Measurements from ENCODE around the gene CRYBG2. TPM values are rescaled to one million over a fixed set of nuclear protein-coding genes. Genes with fewer than 3 reads are reported as not detected.

The CRYBG2 gene
- polyA plus RNA-seq, 3 donors: 0.52 TPM; not detected in 2

- 28% methylated on average over 8 of the region's 10 CpGs for WGBS (ENCODE audit: insufficient coverage)
- Histone ChIP-seq H3K9ac (ENCODE audit: insufficient read depth, low read length, poor library complexity, severe bottlenecking) (no peak overlapping the region), H3K4me2 (replicated peaks; ENCODE audit: extremely low read depth, low read length, poor library complexity, severe bottlenecking) (no peak overlapping the region), H3K4me3 (replicated peaks in 1 of 3; ENCODE audit: low read depth in 2 of 3, low read length in 3 of 3) (no peak overlapping the region), H4K20me1 (ENCODE audit: insufficient read depth, low read length) (no peaks in the 10 kb centered on the region), H2AFZ (ENCODE audit: insufficient read depth, low read depth, low read length, poor library complexity, severe bottlenecking) (peak overlapping the region; percentile 35), H3K79me2 (ENCODE audit: insufficient read depth, low read length) (no peaks in the 10 kb centered on the region), H3K36me3 (replicated peaks in 1 of 2; ENCODE audit: control insufficient read depth in 1 of 2, insufficient read depth in 2 of 2, low read length in 2 of 2) (no peaks in the 10 kb centered on the region), H3K27ac (ENCODE audit: low read depth in 1 of 2, low read length in 2 of 2) (no peak overlapping the region), H3K4me1 (ENCODE audit: control insufficient read depth in 1 of 2, insufficient read depth in 2 of 2, low read length in 2 of 2) (peaks cover 6 to 10% of the 10 kb centered on the region in 2 donors), H3K27me3 (ENCODE audit: control insufficient read depth in 2 of 2, insufficient read depth in 2 of 2, low read length in 2 of 2) (no peaks in the 10 kb centered on the region), H3K9me3 (replicated peaks in 1 of 2; ENCODE audit: control insufficient read depth in 1 of 2, insufficient read depth in 1 of 2, low read length in 2 of 2) (no peaks in the 10 kb centered on the region)
- no peak for DNase-seq
- Mint-ChIP-seq H3K27ac (peak overlapping the region in 1 of 7 donors; percentile 56), H3K4me3 (no peak overlapping the region), H3K27me3 (ENCODE audit: low read depth in 3 of 3) (peaks cover 0 to 9% (median 8%) of the 10 kb centered on the region in 3 donors), H3K9me3 (no peaks in the 10 kb centered on the region), H3K36me3 (no peaks in the 10 kb centered on the region), H3K4me1 (peaks cover 7% of the 10 kb centered on the region)
- no peak for TF ChIP-seq CTCF (IDR thresholded peaks at IDR 0.05)
- intact Hi-C loops (cut with micrococcal nuclease): no loop called here
Measured at GRCh38 chr1:26346274-26347033, 7.5 kb downstream of the CRYBG2 start.

GRCh38 chr1:26345718-26346117 is 8.2 kb downstream of the CRYBG2 start:
- Histone ChIP-seq H3K9me3 (replicated peaks in 1 of 2; ENCODE audit: control insufficient read depth in 1 of 2, insufficient read depth in 1 of 2, low read length in 2 of 2) (no peaks in the 10 kb centered on the region), H3K27ac (ENCODE audit: low read depth in 1 of 2, low read length in 2 of 2) (no peak overlapping the region), H4K20me1 (ENCODE audit: insufficient read depth, low read length) (no peaks in the 10 kb centered on the region), H3K9ac (ENCODE audit: insufficient read depth, low read length, poor library complexity, severe bottlenecking) (no peak overlapping the region), H3K27me3 (ENCODE audit: control insufficient read depth in 2 of 2, insufficient read depth in 2 of 2, low read length in 2 of 2) (no peaks in the 10 kb centered on the region), H3K4me1 (ENCODE audit: control insufficient read depth in 1 of 2, insufficient read depth in 2 of 2, low read length in 2 of 2) (peaks cover 6 to 10% of the 10 kb centered on the region in 2 donors), H3K36me3 (replicated peaks in 1 of 2; ENCODE audit: control insufficient read depth in 1 of 2, insufficient read depth in 2 of 2, low read length in 2 of 2) (no peaks in the 10 kb centered on the region), H3K4me3 (replicated peaks in 1 of 3; ENCODE audit: low read depth in 2 of 3, low read length in 3 of 3) (no peak overlapping the region), H2AFZ (ENCODE audit: insufficient read depth, low read depth, low read length, poor library complexity, severe bottlenecking) (no peak overlapping the region), H3K4me2 (replicated peaks; ENCODE audit: extremely low read depth, low read length, poor library complexity, severe bottlenecking) (no peak overlapping the region), H3K79me2 (ENCODE audit: insufficient read depth, low read length) (no peaks in the 10 kb centered on the region)
- intact Hi-C loops (cut with micrococcal nuclease): no loop called here
- 91% methylated on average over 15 of the region's 15 CpGs for WGBS (ENCODE audit: insufficient coverage)
- Mint-ChIP-seq H3K9me3 (no peaks in the 10 kb centered on the region), H3K36me3 (no peaks in the 10 kb centered on the region), H3K4me3 (no peak overlapping the region), H3K27ac (no peak overlapping the region), H3K27me3 (ENCODE audit: low read depth in 3 of 3) (peaks cover 0 to 9% (median 9%) of the 10 kb centered on the region in 3 donors), H3K4me1 (peaks cover 7% of the 10 kb centered on the region)
- no peak for TF ChIP-seq CTCF (IDR thresholded peaks at IDR 0.05)
- no peak for DNase-seq

All from CD14-positive monocyte (primary cell).